GM12865 (cell line): ENCODE data around the gene EPS8L3.
A peak's percentile ranks its signal among the peaks of the same experiment; 100 is the strongest.
"Not testable (repeated sequence)": the region's sequence is repeated elsewhere in the genome, so short reads cannot be mapped to it uniquely, and the experiment has no call there.

Source experiments
- DNase-seq: peaks from one replicate; pipeline ENCODE4 v3.0.0; 2010; ENCODE audit warnings: low read depth
- H3K4me3 ChIP-seq: 2 replicates; pipeline ENCODE4 v1.5.1; 2011; ENCODE audit warnings: mild to moderate bottlenecking, low read depth, low read length, control low read depth
- TF ChIP-seq, protein P1 (sequence below): IDR thresholded peaks from 2 replicates; pipeline ENCODE4 v1.5.1; 2011; ENCODE audit warnings: low read length, control low read depth, low read depth, inconsistent platforms; ENCODE audit not compliant: insufficient read depth; ENCODE audit errors: missing control alignments

The EPS8L3 gene

DNA sequence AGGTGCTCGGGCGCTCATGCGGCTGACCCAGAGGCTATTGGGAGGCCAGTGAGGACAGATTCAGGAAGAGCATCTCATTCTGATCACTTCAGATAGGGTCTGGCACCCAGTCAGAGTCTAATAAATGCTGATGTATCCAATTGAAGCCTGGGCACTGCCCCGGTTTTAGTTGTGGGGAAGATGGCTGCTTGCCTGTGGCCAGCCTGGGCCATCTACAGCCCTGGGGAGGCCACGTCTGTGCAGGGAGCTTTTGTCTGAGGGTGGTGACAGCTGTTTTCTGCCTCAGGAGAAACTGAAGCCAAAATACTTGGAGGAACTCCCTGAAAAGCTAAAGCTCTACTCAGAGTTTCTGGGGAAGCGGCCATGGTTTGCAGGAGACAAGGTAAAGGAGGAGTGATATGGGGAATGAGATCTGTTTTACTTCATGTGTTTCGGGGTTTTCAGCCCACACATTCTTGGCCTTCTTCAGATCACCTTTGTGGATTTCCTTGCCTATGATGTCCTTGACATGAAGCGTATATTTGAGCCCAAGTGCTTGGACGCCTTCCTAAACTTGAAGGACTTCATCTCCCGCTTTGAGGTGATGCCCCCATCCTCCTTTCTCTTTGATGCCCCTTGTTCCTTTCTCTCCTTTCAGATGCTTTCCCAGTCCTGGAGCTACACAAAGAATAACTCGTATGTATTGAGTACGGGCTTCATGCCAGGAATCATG, 48.9 kb downstream of the EPS8L3 start:
- TF ChIP-seq, protein P1, sequence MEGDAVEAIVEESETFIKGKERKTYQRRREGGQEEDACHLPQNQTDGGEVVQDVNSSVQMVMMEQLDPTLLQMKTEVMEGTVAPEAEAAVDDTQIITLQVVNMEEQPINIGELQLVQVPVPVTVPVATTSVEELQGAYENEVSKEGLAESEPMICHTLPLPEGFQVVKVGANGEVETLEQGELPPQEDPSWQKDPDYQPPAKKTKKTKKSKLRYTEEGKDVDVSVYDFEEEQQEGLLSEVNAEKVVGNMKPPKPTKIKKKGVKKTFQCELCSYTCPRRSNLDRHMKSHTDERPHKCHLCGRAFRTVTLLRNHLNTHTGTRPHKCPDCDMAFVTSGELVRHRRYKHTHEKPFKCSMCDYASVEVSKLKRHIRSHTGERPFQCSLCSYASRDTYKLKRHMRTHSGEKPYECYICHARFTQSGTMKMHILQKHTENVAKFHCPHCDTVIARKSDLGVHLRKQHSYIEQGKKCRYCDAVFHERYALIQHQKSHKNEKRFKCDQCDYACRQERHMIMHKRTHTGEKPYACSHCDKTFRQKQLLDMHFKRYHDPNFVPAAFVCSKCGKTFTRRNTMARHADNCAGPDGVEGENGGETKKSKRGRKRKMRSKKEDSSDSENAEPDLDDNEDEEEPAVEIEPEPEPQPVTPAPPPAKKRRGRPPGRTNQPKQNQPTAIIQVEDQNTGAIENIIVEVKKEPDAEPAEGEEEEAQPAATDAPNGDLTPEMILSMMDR: no peak
- H3K4me3 ChIP-seq: no peak overlapping the region
- DNase-seq: no peak

DNA sequence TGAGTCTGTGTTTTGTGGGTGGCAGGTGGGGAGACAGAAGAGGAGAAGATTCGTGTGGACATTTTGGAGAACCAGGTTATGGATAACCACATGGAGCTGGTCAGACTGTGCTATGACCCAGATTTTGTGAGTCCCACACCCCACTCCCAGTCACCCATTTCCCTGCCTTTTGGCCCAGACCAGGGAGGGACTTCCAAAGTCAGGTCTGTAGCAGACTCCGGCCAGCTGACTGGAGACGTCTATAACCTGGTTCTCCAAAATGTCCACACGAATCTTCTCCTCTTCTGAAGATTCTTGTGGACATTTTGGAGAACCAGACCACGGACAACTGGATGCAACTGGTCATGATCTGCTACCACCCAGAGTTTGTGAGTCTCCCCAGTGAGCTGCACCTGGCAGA, 50.1 kb downstream of the EPS8L3 start:
- no peak overlapping the region for H3K4me3 ChIP-seq
- TF ChIP-seq, protein P1: no peak
- no peak for DNase-seq

DNA sequence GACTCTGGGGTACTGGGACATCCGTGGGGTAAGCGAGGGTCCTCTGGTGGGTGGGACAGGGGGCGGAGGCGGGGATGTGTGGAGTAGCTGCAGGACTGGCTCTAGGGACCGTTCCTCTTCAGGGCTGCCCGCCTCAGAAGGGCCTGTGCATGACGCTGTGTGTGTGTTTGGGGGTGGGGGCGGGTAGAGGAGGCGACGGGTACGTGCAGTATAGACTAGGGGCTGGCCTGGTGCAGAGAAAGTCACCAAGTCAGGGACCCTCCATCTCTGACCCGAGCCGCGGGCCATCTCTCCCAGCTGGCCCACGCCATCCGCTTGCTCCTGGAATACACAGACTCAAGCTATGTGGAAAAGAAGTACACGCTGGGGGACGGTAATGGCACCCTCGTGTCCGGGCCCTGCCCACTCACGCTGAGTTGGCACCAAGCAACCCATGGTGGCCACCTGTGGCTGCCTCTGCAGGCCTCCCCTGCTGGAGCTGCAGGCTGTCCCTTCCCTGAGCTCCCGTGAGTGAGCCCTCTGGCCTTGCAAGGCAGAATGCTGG, 51.3 kb downstream of the EPS8L3 start:
- DNase-seq: no peak
- TF ChIP-seq, protein P1: no peak
- H3K4me3 ChIP-seq: no peak overlapping the region

DNA sequence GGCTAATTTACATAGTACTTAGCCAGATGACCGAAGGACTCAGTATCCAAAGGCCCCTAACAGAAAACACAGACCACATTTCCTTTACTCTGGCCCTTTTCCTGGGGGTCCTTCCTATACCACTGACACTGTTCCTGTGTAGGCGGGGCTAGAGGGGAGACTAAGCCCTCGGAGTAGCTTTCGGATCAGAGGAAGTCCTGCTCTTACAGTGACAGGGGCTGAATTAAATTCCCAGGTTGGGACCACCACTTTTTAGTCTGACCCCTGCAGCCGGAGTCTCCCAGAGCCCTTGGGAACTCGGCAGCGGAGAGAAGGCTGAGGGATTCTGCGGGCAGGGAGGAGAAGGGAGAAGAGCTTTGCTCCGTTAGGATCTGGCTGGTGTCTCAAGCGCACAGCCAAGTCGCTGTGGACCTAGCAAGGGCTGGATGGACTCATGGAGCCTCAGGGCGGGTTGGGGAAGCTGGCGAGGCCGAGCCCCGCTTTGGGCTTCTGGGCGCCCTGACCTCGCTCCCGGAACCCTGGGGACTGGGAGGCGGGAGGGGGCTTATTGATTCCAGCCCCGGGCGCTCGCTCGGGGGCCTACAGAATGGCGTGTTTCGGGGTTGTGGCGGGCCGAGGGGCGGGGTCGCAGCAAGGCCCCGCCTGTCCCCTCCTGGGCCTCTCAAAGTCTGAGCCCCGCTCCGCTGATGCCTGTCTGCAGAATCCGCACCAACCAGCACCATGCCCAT, 52.0 kb downstream of the EPS8L3 start, which contains the start of gene GSTM5:
GSTM5 (plus strand) TSS at position 659 of the 728 bp plus-strand sequence; CDS start at position 721, 62 bp downstream.
- not testable (repeated sequence) for DNase-seq, H3K4me3 ChIP-seq

DNA sequence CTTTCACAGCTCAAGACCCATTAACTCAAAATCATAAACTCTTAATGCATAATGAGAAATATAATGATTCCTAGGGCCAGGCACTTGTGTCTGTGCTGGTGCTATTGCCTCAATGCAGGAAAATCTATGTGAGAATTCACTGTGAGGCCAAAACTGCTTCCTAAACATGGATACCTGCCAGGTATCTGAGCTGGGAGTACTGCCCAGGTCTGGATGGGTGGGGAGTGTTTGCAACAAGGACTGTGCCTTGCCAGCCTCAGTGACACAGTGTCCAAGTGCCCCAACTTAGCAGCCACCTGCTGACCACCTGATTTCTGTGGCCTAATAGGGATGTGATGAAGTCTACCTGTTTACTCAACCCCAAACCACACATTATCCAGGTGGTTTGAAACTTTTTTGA, 53.9 kb downstream of the EPS8L3 start:
- not testable (repeated sequence) for H3K4me3 ChIP-seq, DNase-seq

DNA sequence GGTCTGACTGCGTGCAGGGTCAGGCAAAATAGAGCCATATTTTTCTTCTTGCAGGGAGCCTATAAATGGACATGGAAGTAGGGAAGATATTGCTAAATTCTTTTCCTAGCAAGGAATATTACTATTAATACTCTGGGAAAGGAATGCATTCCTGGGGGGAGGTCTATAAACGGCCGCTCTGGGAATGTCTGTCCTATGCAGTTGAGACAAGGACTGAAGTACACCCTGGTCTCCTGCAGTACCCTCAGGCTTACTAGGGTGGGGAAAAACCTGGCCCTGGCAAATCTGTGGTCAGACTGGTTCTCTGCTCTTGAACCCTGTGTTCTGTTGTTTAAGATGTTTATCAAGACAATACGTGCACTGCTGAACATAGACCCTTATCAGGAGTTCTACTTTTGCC, 54.8 kb downstream of the EPS8L3 start:
- not testable (repeated sequence) for DNase-seq, H3K4me3 ChIP-seq

DNA sequence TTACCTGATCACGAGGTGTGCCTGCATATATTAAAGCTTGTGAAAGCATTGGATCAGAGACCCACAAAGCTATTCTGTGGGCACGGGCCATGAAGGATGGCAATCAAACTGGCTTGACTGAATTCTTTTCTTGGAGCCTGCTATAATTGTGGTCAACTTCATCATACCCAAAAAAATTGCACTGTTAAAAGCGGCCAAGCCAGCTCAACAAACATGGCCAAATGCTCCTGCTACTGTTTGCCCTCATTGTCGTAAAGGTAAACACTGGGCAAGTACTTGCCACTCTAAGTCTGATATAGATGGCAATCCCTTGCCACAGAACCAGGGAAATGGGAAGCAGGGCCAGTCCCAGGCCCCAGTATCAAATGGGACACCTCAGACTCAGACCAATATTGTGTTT, 58.3 kb downstream of the EPS8L3 start:
- DNase-seq: no peak
- TF ChIP-seq, protein P1: no peak

DNA sequence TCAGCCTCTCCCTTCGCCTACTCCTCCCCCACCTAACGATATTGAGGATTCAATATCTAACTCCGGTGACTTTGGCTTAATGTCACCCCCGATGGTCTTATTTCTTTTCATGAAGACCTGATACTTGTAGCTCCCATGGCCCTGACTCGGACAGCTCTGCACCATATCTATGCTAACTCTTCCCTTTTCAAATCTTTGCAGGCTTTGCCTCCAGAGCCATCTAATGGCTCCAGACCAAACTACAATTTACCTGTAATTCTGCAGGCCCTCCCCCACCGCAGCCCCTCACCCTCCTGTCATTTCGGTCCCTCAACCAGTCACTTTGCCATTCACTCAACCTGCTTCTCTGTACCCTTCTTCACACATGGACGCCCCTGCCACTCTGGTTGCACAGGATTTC, 59.5 kb downstream of the EPS8L3 start:
- TF ChIP-seq, protein P1: no peak
- peak; percentile 8 for DNase-seq
- no peak overlapping the region for H3K4me3 ChIP-seq

More for the DNA sequence above, 58.3 kb downstream of the EPS8L3 start:
- H3K4me3 ChIP-seq: no peak overlapping the region

DNA sequence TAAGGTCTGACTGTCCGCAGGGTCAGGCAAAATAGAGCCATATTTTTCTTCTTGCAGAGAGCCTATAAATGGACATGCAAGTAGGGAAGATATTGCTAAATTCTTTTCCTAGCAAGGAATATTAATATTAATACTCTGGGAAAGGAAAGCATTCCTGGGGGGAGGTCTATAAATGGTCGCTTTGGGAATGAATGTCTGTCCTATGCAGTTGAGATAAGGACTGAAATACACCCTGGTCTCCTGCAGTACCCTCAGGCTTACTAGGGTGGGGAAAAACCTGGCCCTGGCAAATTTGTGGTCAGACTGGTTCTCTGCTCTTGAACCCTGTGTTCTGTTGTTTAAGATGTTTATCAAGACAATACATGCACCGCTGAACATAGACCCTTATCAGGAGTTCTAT, 60.8 kb downstream of the EPS8L3 start:
- not testable (repeated sequence) for DNase-seq, H3K4me3 ChIP-seq
